ENCODE data around the gene FAM184B. TPM values are rescaled to one million over a fixed set of nuclear protein-coding genes. Genes with fewer than 3 reads are reported as not detected.

Gene FAM184B
- total RNA-seq, 1 experiment from 2014 or later, result 0.09 TPM

GRCh38 chr4:17667253-17667652 is 114.2 kb downstream of the FAM184B start:
- DNase-seq, result no peak
- Mint-ChIP-seq H3K4me1 (peaks cover 5% of the 10 kb centered on the region in 2 experiments; a peak in 3 of 4 replicates), H3K27me3 (ENCODE audit: low read depth) (peaks cover 1% of the 10 kb centered on the region), H3K4me3 (no peak overlapping the region), H3K36me3 (ENCODE audit: insufficient read depth in 1 of 3, low read depth in 3 of 3) (no peaks in the 10 kb centered on the region; a peak in 1 of 7 replicates), H3K27ac (no peak overlapping the region; a peak in 1 of 7 replicates), H3K9me3 (peaks cover 7 to 8% of the 10 kb centered on the region in 2 experiments; a peak in 2 of 5 replicates)
- Histone ChIP-seq H2BK5ac (ENCODE audit: insufficient read length, low read length) (no peak overlapping the region), H3K79me2 (ENCODE audit: insufficient read depth, low read length) (no peaks in the 10 kb centered on the region), H3K27me3 (ENCODE audit: insufficient read depth, low read length) (no peaks in the 10 kb centered on the region), H4K20me1 (ENCODE audit: control insufficient read depth, insufficient read depth, insufficient read length) (no peaks in the 10 kb centered on the region), H3K27ac (ENCODE audit: insufficient read length, low read depth, low read length) (no peak overlapping the region), H4K91ac (ENCODE audit: insufficient read length, low read depth, low read length) (no peak overlapping the region), H4K8ac (replicated peaks; ENCODE audit: insufficient read length, low read depth, low read length) (no peak overlapping the region), H3K4me2 (ENCODE audit: insufficient read depth, insufficient read length, low read length) (no peak overlapping the region), H3T11ph (ENCODE audit: low read length) (no peak overlapping the region), H3K23ac (ENCODE audit: insufficient read length, low read depth, low read length) (no peak overlapping the region), H3K9ac (ENCODE audit: extremely low read depth, insufficient read length, low read length) (no peak overlapping the region), H3K4me1 (ENCODE audit: insufficient read depth, low read length) (no peaks in the 10 kb centered on the region; the same call in 1 of the 2 replicates), H2BK15ac (ENCODE audit: low read depth, low read length) (no peak overlapping the region), H2BK12ac (ENCODE audit: insufficient read length, low read depth, low read length) (no peak overlapping the region), H2AFZ (ENCODE audit: low read length) (no peak overlapping the region), H4K5ac (ENCODE audit: insufficient read length, low read depth, low read length) (no peak overlapping the region), H3K18ac (ENCODE audit: insufficient read length, low read depth, low read length) (no peak overlapping the region), H3K56ac (ENCODE audit: insufficient read length, low read depth, low read length) (no peak overlapping the region), H3K79me1 (ENCODE audit: insufficient read depth, low read depth, low read length, poor library complexity, severe bottlenecking) (no peaks in the 10 kb centered on the region), H3K14ac (ENCODE audit: insufficient read depth, low read length) (no peak overlapping the region), H3K9me3 (ENCODE audit: control insufficient read depth, low read depth, low read length) (no peaks in the 10 kb centered on the region), H2BK120ac (ENCODE audit: low read depth, low read length, poor library complexity, severe bottlenecking) (no peak overlapping the region), H3K4ac (ENCODE audit: low read depth, low read length) (no peak overlapping the region), H3K23me2 (ENCODE audit: insufficient read length, low read depth, low read length, poor library complexity, severe bottlenecking) (no peaks in the 10 kb centered on the region), H2AK5ac (ENCODE audit: insufficient read length, low read length) (no peak overlapping the region), H2BK20ac (ENCODE audit: low read depth, low read length, poor library complexity, severe bottlenecking) (no peak overlapping the region)
- no CpG with 5 or more reads among the region's 3 CpGs for WGBS (ENCODE audit: extremely low coverage, insufficient read length, low lambda C conversion rate)
- TF ChIP-seq, protein P1, sequence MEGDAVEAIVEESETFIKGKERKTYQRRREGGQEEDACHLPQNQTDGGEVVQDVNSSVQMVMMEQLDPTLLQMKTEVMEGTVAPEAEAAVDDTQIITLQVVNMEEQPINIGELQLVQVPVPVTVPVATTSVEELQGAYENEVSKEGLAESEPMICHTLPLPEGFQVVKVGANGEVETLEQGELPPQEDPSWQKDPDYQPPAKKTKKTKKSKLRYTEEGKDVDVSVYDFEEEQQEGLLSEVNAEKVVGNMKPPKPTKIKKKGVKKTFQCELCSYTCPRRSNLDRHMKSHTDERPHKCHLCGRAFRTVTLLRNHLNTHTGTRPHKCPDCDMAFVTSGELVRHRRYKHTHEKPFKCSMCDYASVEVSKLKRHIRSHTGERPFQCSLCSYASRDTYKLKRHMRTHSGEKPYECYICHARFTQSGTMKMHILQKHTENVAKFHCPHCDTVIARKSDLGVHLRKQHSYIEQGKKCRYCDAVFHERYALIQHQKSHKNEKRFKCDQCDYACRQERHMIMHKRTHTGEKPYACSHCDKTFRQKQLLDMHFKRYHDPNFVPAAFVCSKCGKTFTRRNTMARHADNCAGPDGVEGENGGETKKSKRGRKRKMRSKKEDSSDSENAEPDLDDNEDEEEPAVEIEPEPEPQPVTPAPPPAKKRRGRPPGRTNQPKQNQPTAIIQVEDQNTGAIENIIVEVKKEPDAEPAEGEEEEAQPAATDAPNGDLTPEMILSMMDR (conservative IDR thresholded peaks at IDR 0.05), result no peak
